Measurements from ENCODE around the gene SH2D3A. TPM values are rescaled to one million over a fixed set of nuclear protein-coding genes. Genes with fewer than 3 reads are reported as not detected.
"Not testable (repeated sequence)": the region's sequence is repeated elsewhere in the genome, so short reads cannot be mapped to it uniquely, and the experiment has no call there.

Gene SH2D3A
- total RNA-seq, 1 experiment from 2014 or later: 0.18 TPM

DNA sequence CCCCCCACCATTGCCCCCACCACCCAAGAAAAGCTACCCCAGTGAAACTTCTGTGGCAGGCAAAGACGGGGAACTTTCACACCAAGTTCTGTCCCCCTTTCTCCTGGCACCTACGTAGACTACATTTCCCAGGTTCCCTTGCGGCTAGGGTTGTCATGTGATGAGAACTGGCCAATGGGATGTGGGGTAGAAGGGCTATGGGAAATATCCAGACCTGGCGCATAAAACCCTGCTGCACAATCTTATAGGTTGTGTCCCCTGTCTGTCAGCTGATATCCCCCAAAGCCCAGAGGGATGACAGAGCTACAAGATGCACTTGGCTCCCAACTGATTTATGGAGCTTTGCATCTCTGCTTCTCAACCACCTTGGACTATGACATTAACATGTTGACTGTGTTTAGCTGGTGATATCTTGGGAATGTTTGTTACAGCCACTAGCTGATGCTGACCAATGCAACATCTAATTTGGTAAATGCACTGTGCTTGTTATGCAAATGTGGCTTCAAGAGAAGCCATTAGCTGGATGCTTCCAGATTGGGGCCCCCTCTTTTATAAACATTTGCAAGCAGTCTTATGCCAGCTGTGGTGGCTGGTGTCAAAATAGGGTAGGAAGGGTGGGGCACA lies 6.1 kb downstream of the SH2D3A start:
- peak; percentile 61 for DNase-seq (ENCODE audit: low read depth)

DNA sequence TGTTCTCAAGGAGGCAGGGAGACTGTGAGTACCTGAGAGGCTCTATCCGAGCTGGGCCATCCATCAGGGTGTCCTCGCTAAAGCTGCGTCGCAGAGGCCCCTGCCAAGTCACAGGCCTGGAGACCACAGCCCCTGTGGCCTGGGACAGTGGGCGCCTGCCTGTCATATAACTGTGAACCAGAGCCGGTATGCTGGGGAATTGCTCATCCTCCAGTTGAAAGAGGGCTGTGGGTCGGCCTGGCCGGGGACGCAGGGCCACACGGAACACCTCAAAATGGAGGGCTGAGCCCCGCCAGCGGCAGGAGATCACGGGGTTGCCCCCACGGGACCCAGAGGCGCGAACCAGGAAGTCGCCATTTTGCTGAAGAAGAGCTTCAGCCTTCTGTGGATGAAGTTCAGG lies 6.6 kb downstream of the SH2D3A start:
- DNase-seq (ENCODE audit: low read depth): no peak

GRCh38 chr19:6754653-6755463 lies 12.4 kb downstream of the SH2D3A start:
- no peak for DNase-seq (ENCODE audit: low read depth)

DNA sequence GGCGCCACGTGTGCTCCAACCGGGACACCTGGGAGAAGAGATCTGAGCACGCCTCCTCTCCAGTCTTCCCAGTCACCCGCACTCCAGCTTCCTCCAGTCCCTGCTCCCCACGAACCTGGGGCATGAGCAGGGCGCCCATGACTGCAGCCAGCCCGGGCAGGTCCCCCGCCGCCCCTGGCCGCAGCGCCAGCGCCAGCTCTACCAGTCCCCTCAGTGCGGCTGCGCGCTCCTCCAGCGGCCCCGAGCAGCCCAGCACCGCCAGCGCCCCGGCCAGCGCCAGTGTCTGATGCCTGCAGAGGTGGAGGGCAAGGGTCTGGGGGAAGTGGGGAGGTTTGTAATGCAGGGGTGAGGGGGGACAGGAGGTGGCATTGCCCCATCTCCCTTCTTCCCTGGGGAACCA lies 13.1 kb downstream of the SH2D3A start:
- no peak for DNase-seq (ENCODE audit: low read depth)

GRCh38 chr19:6753178-6754031 lies 13.8 kb downstream of the SH2D3A start:
- no peak for DNase-seq (ENCODE audit: low read depth)

DNA sequence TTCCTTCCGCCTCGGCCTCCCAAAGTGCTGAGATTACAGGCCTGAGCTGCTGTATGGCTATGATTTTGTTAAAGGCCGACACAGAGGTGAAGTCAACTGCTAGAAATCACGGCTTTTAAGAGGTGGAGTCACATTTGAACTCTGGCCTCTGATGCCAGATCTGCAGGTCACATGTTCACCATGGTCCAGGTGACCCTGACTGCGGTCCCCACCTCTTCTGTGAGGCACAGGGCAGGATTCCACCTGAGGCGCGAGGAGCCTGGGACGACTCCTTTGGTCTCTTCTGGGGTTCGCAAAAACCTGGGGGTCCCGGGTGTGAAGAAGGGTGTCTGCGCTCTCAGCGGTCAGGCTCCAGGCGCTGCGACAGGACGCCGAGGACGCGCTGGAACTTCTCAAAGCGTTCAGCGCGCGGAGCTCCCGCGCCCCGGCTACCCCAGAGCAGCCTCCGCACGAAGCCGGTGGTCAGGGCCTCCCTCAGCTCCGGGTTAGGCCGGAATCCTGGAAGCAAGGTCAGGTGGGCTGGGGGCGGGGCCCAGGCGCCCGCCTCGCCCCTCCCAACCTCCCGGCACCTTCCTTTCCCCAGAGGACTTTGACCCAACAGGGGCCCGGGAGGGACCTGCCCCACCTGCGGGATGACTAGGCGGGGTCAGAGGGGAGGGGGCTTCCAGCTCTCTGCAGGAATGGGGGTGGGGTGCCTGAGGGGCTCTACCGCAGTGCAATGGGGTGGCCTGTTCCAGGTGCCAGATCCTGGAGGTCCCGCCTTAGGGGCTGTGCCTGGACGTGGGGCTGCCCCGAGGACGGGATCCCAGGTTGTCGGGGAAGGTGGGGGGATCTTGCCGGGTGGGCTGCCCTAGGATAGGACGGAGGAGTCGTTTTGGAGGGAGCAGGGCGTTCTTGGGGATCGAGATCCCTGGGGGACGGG lies 14.7 kb downstream of the SH2D3A start:
- DNase-seq (ENCODE audit: low read depth): no peak

DNA sequence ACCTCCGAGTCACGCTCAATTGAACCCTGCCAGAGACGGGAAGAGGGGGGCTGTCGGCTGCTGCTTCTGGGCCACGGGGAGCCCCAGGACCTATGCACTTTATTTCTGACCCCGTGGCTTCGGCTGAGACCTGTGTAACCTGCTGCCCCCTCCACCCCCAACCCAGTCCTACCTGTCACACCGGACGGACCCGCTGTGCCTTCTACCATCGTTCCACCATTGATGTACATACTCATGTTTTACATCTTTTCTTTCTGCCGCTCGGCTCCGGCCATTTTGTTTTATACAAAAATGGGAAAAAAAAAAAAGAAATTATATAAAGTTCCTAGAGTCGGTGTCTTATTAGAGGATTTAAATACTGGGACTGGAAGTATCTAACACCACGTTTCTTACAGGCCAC lies 16.0 kb downstream of the SH2D3A start:
- DNase-seq (ENCODE audit: low read depth): no peak

- no peak for DNase-seq (ENCODE audit: low read depth)
Observed at GRCh38 chr19:6750062-6750461, 17.2 kb downstream of the SH2D3A start.

GRCh38 chr19:6748543-6748942 lies 18.7 kb downstream of the SH2D3A start:
- DNase-seq (ENCODE audit: low read depth): not testable (repeated sequence)

- no peak for DNase-seq (ENCODE audit: low read depth)
Observed at GRCh38 chr19:6745965-6746364, 21.3 kb downstream of the SH2D3A start.

- DNase-seq (ENCODE audit: low read depth): no peak
Observed at GRCh38 chr19:6744381-6745301, 22.6 kb downstream of the SH2D3A start.

DNA sequence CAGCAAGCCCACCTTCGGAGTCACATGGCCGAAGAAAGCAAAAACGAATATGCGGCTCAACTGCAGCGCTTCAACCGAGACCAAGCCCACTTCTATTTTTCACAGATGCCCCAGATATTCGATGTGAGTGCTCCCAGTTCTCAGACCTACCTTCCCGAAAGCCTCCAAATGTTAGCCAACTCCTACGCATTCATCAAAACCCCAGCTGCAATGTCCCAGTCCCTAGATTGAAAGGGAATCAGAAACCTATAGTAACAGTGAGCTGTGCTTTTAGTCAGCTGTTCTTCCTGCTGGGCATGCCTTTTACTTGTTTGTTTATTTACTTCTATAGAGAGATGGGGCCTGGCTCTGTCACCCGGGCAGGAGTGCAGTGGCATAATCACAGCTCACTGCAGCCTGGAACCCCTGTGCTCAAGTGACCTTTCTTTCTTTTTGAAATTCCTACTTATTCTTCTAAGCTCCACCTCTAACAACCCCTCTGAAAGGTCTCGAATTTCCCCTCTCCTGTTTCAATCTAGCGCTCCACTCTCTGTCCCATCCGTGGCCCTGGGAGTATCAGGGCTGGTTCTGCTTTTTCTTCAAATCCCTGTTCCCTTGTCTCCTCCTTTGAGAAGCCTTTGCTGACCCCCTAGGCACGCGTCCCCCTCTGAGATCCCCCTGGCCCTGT lies 23.4 kb downstream of the SH2D3A start:
- DNase-seq (ENCODE audit: low read depth): no peak

DNA sequence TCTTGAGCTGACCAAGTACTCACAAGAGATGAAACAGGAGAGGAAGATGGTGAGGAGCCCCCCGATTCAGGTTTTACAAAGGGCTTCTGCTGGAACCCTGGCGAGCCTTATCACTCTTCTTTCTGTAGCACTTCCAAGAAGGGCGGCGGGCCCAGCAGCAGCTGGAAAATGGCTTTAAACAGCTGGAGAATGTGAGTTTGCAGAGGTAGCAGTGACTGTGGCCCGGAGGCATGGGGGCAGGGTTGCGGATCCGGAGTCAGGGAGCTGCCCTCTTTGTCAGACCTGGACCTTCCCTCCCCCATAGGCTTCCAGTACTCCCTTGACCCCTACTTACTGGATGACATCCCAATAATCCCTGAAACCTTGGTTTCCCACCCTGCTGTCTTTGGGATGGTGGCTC lies 24.2 kb downstream of the SH2D3A start:
- no peak for DNase-seq (ENCODE audit: low read depth)

GRCh38 chr19:6740589-6741343 lies 26.5 kb downstream of the SH2D3A start:
- DNase-seq (ENCODE audit: low read depth): peak; percentile 27

DNA sequence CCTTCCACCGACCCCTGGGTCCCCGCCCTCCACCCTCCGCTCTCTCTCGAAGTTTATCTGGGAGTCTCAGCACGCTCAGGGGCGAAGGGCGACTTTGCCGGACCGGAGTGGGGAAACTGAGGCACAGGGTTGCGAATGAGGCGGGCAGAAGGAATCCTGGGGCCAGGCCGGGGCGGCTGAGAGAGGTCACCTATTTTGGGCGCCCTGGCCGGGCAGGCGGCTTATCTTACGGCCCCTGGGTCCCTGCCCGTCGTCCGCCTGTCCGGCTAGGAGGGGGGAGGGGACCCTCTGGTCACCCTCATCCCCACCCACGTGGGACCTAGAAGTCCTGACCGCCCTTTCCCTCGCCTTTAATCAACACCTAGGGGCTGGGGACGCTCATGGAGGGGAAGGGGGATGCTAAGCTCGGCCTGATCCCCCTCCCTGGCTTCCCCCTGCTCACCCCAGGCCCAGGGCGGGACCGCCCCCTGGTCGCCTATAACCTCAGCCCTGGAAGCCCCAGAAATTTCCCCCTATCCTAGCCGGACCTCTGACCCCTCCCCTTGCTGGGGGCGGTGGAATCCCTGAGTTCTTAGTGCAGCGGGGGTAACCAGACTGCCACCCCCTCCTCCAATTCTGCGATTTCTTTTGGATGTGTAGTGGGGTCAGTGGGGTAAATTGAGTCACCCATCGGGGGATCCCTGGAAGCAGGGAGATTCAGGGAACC lies 27.2 kb downstream of the SH2D3A start:
- no peak for DNase-seq (ENCODE audit: low read depth)

DNA sequence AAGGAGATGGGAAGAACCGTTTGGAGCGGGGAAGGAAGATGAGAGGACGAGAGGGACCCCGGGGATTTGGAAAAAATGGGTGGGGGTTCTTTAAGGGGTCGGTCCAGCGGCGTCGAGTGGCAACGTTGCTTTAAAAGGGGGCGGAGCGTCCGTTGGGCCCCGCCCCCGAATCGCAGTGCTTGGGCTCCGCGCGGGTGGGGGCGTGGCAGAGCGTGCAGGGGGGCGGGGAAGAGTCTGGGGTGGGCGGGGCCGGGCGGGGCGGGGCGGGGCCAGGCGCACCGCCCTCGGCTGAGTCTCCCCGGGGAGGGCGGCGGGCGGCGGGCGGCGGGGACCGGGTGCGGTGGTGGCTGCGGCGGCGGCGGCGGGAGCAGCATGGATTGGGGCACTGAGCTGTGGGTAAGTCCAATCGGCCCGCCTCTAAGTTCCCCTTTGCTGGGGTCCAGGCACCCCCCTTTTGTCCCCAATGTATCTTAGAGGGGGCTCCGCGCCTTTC lies 27.8 kb downstream of the SH2D3A start, which contains the start of gene TRIP10:
Gene TRIP10, plus strand, starts transcription at position 291 of the 493 bp plus-strand sequence. Its CDS starts 82 bp downstream, at position 373.
- DNase-seq (ENCODE audit: low read depth): peak; percentile 28

GRCh38 chr19:6738787-6739389 lies 28.3 kb downstream of the SH2D3A start:
- DNase-seq (ENCODE audit: low read depth): no peak
